NCI-H2029 treated with DMSO at 0.1 percent for 48 hours (cell line): ENCODE results near the gene STK11.

Experiments used
- DNase-seq: peaks from one replicate; lab custom pipeline; 2025; lab: John Stamatoyannopoulos, UW

The STK11 gene

DNA sequence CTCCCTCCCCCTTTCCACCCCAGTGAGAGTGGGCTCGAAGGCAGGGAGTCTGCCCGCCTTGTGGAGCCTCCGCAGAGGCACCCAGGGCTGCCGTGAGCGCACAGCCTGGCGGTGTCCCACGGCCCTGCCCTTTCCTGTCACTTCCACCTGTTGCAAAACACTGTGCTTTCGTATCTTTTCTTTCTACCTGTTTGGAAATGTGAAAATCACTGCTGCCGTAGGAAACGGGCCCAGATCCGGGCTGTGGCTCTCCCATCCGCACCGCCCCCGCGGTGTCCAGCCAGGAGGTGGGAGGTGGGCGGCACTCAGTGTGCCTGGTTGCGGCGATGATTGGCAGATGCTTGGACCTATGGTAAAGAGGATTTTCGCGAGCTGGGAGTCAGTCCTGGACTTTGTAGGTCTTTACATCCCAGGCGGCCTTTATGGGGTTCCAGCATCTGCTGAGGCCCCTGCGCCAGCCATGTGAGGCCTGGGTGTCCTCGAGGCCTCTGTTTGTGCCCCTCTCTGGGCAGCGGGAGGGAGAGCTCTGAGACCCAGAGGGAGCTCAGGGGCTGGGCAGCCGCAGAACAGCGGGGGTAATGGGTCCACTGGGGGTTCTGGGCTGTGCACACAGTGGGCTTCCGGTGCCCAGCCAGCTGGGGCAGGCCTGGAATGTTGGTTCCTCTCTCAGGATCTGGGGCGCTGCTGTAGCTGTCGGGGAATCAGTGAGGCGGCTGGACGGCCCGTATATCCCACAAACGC lies 6.1 kb downstream of the STK11 start:
- no peak for DNase-seq

DNA sequence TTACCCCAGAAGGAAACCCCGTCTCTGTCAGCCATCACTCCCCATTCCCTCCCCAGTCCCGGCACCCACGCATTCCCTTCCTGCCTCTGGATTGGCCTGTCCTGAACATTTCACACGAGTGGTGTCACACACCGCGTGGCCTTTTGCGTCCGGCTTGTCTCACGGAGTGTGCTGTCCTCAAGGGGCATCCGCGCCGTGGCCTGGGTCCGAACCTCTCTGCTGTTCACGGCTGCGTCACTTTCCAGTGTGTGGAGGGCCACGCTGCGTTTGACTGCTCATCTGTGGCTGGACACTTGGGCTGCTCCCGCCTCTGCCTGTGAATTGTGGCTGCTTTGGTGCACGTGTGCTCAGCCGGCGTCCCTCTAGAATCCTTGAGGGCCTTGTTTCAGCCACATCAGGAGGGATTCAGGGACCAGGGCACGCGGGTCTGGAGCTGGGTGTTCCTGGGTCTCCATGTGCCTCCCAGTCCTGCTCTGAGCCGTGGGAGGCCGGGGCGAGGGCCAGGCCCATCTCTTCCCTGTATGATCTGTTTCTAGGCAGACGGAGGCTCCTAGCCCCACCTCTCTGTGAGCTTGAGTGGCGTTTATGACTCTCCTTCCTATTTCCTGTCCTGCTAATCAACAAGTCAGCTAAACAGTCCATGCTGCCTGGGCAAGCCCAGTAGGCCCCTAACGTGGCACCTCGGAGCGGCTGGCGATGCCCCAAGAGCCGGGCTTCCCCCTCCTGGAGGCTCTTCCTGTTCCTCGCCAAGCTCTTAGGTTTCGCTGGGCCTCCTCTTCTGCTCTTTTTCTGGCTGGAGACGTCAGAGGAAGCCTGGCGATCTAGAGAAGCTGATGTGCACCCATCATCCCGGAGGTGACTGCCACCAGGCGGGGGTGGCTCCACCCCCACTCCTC lies 8.1 kb downstream of the STK11 start:
- DNase-seq: no peak

DNA sequence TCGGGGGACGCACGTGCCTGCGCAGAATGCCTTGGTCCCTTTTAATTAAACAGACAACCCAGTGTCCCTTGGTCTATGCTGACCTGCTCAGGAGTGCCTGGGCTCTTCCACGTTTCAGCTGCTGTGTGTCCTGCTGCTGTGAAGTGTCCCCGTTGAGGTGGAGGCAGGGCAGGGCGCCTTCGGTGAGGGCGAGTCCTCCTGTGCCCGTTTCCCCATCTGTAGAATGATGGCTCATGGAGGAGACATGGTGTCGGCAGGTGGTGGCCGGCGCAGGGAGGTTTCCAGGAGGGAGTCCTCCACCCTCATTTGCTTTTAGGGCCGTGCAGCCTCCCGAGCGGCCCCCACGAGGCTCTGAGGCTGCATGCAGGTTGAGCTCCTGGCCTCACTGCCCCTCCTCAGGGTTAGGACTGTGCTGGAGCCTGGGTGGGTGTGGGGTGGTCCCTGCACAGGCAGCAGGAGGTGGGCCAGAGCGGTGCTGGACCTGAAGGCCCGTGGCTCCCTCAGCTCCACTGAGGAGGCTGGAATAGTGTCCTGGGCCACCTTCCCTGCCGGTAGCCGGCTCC lies 8.8 kb downstream of the STK11 start:
- DNase-seq: no peak

DNA sequence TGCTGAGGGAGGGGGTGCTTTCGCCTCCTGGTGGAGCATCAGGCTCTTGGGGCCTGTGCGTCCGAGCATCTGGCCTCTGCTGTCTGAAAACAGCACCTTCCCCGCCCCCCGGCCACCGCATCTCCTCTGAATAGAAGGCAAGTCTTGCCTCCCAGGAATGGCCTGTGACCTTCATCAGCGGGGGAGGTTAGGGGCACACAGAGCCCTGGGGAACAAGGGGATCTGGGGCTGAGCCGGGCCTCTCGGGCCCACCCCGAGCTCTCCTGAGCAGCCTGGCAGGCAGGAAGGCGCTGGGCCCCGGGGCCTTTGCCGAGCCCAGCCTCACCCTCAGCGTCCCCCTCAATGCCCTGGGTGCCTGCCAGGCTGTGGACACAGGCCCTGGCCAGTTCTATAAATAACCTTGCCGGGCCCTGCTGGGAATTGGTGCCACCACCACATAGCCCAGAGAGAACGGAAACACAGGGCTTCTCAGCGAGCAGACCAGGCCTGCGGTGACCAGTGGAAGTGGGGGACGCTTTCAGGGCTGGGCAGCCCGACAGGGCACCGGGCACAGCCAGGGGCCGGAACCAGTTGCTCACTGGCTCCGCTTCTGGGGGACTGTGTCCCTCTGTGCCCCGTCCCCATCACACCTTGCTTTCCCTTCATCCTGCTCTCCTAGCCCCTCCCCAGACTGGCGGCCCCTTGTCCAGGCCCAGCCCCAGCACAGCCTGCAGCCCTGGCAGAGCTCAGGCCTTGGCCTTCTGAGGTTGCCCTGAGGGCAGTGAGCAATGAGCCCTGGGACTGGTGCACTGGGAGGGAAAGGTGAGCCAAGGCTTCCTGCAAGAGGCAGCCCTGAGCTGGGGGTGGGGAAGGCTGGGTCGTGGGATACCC lies 9.5 kb downstream of the STK11 start:
- DNase-seq: no peak

DNA sequence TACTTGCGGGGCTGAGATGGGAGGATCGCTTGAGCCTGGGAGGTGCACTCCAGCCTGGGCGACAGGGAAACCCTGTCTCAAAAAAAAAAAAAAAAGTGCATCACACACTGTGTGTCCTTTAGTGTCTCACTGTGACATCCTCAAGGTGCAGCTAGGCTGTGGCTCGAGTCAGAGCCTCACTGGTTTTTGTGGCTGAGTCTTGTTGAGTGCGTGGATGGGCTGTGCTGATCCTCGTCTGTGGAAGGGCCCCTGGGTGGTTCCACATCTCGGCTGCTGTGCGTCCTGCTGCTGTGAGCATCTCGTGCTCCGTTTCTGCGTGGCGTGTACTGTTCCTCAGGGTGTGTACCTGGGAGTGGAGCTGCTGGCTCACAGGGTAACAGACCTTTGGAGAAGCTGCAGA lies 11.2 kb downstream of the STK11 start:
- DNase-seq: no peak

DNA sequence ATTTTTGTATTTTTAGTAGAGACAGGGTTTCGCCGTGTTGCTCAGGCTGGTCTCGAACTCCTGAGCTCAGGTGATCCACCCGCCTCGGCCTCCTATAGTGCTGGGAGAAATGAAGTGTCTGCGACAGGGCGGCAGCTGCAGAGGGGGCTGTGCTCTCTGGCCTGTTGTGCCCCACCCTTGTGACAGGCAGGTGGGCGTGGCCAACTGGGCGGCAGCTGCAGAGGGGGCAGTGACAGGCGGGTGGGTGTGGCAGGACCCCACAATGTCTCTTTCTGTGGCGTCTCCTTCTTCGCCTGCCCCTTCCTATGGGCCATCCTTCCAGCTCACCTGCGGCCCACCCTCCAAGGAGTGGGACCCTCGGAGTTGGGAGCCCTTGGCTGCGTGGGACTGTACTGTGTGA lies 11.8 kb downstream of the STK11 start:
- no peak for DNase-seq

DNA sequence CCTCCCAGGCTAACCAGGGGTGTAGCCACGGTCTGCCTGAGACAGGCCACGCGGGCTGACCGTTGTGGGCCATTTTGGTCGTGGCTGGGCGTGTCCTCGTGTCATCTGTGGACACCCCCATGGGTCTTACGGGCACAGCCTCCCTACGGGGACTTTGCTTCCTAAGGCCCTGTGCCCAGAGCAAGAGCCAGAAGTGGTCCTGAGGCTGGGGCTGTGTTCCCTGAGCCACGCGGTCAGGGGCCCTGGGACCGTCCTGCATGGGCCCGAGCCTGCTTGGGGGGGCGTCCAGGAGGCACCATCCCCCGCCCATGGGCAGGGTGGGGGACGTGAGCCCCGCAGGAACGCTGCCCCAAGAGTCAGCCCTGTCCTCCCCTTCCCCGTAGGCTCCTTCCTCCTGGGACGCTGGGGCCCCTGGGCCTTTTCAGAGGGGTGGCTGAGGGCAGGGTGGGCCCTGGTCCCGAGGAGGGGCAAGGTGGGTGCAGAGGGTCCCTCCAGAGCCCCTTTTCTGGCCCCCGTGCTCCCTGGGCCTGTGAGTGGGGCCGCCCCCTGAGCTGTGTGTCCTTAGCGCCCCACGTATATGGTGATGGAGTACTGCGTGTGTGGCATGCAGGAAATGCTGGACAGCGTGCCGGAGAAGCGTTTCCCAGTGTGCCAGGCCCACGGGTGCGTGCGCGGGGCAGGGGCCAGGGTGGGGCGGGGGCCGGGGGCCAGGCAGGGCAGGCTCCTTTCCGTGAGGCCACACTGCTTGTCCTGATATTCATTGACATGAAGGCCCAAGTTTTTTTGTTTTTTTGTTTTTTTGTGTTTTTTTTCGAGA lies 13.4 kb downstream of the STK11 start:
- no peak for DNase-seq

DNA sequence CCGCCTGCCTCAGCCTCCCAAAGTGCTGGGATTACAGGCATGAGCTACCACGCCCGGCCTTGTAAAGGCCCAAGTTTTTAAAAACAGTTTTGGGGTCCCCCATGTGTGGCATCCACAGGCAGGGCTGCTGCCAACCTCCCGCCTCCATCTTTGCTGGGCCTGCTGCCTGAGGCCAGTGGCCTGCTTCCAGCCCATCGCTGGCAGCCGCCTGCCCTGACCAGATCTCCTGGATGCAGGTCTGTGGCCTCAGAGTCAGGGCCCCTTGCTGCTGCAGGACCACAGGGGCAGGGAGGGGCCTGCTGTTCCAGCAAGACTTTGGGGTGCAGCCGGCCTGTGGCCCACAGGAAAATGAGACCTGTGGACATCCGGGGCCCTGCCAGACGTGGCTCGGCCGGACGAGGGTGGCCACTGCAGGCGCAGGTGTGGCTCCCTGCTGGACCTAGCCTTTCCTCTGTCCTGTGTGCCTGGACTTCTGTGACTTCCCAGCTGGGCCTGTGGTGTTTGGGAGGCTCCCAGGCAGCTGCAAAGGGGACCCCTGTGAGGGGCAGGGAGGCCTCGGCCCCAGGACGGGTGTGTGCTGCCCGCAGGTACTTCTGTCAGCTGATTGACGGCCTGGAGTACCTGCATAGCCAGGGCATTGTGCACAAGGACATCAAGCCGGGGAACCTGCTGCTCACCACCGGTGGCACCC lies 14.4 kb downstream of the STK11 start:
- DNase-seq: no peak

DNA sequence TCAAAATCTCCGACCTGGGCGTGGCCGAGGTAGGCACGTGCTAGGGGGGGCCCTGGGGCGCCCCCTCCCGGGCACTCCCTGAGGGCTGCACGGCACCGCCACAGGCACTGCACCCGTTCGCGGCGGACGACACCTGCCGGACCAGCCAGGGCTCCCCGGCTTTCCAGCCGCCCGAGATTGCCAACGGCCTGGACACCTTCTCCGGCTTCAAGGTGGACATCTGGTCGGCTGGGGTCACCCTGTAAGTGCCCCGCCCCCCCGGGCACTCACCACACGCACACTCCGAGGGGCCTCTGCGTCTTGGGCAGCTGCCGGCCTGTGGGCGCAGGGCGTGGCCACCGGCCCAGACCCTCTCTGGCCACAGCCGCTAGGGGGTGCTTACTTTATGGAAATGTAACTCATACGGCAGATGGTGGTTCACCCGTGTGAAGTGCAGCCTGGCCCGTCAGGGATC lies 14.9 kb downstream of the STK11 start:
- DNase-seq: no peak

DNA sequence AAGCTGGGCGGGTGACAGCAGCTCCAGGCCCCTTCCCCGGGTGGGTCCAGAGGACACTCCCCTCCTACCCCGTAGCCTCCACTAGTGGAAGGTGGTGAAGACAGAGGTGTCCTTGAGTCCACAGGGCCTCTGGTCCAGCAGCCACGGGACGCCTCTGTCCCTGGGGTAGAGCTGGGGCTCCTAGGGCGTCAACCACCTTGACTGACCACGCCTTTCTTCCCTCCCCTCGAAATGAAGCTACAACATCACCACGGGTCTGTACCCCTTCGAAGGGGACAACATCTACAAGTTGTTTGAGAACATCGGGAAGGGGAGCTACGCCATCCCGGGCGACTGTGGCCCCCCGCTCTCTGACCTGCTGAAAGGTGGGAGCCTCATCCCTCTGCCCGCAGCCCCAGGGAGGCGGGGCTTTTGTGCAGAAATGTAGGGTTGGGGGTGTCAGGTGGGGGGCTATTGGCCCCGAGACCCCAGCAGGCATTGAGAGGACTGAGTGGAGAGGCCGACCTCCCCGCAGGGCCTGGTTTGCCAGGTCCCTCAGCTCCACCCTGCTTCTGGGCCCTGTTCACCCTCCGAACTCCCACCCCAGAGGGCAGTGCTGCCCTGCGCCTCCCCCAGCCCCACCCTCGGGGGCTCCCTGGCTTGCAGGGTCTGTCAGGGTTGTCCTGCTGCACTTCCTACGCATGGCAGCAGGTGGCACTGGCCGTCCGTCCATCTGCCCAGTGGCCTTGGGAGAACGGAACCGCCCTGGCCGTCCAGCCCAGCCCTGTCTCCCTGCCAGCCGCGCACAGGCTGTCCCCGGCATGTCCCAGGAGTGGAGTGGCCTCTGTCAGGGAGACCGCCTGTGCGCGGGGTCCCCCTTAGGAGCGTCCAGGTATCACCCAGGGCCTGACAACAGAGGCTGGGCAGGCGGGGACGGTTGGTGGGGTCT lies 15.7 kb downstream of the STK11 start:
- no peak for DNase-seq

DNA sequence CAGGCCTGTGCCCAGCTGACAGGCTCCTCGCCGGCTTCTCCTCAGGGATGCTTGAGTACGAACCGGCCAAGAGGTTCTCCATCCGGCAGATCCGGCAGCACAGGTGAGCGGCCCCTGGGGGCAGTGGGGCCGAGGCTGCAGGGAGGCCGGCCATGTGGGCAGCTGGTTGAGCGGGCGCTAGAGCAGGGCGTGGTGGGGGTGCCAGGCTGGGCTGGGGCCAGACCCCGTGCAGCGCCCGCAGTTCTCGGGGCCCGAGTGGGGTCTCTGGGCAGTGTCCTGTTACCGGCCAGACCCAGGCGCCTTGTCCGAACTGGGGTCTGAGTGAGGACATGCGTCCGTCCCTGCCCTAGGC lies 16.3 kb downstream of the STK11 start:
- DNase-seq: no peak

DNA sequence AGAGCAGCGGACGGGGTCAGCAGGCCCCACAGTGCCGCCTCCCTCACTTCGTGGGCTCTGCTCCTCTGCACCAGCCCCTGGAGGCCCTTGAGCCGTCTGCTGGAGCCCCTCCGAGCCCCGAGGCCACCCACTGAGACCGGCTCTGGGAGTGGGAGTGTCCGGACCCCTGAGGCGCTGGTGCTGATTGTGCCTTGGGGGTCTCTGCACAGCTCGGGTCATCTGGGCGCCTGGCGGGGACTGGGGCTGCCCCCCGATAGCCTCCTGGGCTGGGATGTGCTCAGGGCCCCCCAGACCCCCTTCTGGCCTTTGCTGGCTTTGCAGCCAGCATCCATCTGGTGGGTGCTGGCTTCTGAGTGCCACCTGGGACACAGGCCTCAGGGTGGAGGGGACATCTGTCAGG lies 16.8 kb downstream of the STK11 start:
- no peak for DNase-seq

DNA sequence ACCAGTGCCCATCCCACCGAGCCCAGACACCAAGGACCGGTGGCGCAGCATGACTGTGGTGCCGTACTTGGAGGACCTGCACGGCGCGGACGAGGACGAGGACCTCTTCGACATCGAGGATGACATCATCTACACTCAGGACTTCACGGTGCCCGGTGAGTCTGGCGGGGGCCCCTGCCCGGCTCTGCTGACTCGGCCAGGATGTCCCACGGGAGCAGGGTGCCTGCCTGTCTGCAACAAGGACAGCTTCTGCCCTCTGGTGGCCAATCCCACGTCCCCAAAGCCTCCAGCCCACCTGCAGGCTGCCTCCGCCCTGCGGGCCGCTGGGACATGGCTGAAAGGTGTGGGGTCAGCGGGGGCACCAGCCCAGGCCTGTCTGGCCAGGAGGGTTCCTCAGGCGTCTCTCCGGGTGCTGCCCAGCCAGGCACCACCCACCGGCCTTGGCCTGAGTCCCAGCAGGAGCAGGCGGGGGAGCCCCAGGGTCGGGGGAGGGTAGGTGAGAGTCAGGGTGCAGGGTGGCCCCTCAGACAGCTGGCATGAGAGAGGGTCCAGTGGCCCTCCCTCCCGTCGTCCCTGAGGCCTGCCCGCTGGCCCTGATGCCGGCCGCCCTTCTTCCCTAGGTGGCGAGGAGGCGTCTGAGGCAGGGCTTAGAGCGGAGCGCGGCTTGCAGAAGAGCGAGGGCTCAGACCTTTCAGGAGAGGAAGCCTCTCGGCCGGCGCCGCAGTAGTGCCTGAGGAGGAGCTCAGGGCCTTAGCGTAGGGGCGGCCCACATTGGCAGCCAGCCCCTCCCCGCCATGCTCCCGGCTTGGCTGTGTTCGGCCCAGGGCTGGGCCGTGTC lies 17.7 kb downstream of the STK11 start:
- DNase-seq: no peak

DNA sequence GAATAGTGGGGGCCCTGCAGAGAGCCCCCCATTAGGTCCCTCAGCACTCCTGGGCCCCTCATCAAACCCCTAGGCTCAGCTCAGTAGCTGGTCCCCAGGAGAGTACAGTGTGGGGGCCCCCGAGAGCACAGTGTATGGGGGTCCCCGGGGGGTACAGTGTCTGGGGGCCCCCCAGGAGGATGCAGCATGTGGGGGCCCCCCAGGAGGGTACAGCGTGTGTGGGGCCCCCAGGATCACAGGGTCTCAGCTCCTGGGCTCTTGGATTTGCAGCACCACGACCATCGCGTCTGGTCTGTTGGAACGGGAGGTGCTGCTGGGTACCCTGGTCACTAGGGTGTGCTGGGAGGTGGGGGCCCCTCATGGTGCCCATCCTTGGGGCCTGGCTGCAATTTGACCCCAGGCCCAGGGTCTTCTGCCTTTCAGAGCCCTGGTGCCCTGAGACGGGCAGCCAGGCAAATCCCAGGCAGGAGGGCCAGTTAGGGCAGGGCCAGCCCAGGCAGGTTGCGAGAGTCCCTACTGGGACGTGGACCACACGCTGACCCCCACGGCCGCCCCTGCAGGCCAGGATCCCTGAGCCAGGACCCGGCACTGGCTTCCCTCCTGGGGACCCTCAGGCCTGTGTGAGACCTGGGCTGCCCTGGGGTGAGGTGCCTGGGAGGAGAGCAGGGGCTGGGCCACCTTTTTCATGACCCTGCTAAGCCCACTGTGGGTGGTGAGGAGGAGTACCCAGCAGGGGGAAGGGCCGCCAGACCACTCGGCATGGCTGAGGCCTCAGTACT lies 18.7 kb downstream of the STK11 start:
- no peak for DNase-seq

DNA sequence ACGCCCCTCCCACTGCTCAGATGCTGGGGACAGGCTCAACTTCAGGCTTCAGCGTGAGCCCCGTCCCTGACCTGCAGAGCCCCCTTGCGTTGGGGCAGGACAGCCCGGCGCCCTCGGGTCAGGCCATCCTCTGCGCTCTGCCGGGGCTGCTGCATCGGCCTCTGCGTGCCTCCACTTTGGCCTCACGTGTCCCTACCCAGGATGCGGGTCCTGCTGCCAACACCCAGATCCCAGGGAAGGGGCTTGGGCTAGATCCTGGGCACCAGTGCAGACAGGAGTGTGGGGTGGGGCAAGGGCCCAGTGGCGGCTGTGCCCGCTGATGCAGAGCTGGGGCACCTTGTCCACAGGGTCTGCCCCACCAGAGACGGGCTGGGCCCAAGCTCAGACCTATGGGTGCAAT lies 19.3 kb downstream of the STK11 start:
- no peak for DNase-seq

DNA sequence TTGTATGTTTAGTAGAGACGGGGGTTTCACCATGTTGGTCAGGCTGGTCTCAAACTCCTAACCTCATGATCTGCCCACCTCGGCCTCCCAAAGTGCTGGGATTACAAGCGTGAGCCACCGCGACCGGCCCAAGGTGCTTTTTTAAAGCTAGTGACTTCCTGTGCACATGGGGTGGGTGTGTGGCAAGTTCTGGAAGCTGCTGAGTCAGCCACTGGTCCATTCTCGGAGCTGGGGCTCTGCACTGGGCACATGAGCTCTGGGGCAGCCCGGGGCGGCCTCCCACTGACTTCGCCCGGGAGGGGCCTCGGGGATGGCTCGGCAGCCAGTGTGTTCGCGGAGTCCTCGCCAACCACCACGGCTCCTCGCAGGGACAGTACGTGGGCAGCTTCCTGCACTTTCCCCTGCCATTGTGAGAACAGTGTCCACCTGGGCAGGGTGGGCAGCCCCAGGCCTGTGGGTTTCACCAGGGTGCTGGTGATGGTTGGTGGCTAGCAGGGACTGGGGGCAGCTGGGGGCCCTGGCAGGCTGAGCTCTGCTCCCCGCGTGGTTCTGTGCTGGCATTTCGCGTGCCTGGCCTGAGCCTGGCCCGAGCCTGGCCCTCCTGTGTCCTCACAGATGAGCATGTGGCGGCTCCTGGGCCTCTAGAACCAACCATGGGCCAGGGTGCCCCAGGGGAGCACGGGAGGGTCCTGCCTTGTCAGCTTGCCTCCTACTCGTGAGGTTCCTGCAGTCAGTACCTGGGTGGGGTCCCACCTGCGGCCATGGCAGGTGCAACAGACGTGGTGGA lies 20.1 kb downstream of the STK11 start:
- DNase-seq: no peak

DNA sequence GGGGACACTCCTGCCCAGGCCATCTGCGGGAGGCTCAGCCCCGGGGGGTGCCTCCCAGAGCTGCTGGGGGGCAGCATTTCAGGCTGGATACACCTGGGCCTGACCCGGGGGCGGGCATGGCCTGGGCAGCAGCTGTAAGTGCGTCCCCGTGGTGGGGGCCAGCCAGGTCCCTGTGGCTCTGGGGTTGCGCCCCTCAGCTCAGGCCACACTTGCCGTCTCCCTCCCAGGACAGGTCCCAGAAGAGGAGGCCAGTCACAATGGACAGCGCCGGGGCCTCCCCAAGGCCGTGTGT lies 20.6 kb downstream of the STK11 start:
- no peak for DNase-seq
